Liver (tissue), 9 donors: ENCODE data around the gene ATP6V1G1. TPM values are rescaled to one million over a fixed set of nuclear protein-coding genes. Genes with fewer than 3 reads are reported as not detected.

ENCODE experiments used
- DNase-seq: peaks from one replicate; pipeline ENCODE4 v3.0.0-alpha.2; 2017; ENCODE audit warnings: low spot score
- H3K27ac ChIP-seq, 2 donors: one replicate each; pipeline ENCODE4 v1.7.0; 2013; ENCODE audit warnings: inconsistent platforms in 2 of 2, low read length in 2 of 2, control low read depth in 1 of 2, low read depth in 1 of 2, mild to moderate bottlenecking in 1 of 2
- H3K27me3 ChIP-seq, 4 donors: one replicate each; pipeline versions ENCODE4 v1.6.1 to v1.7.0; 2013; ENCODE audit warnings: low read length in 3 of 4, inconsistent platforms in 1 of 4, mild to moderate bottlenecking in 1 of 4, moderate library complexity in 1 of 4; ENCODE audit not compliant: control insufficient read depth in 4 of 4, insufficient read depth in 4 of 4
- H3K36me3 ChIP-seq, 4 donors: one replicate each; pipeline versions ENCODE4 v1.6.1 to v1.7.0; 2013; ENCODE audit warnings: low read length in 3 of 4, mild to moderate bottlenecking in 3 of 4, low read depth in 1 of 4, moderate library complexity in 1 of 4; ENCODE audit not compliant: control insufficient read depth in 4 of 4, insufficient read depth in 3 of 4
- H3K4me1 ChIP-seq, 4 donors: one replicate each; pipeline versions ENCODE4 v1.6.1 to v1.7.0; 2013; ENCODE audit warnings: low read length in 3 of 4, mild to moderate bottlenecking in 3 of 4, moderate library complexity in 1 of 4; ENCODE audit not compliant: control insufficient read depth in 4 of 4, insufficient read depth in 4 of 4
- H3K4me3 ChIP-seq, 3 donors: one replicate each; pipeline versions ENCODE4 v1.6.1 to v1.7.0; 2013; ENCODE audit warnings: low read length in 3 of 3, control low read depth in 1 of 3, low read depth in 1 of 3, mild to moderate bottlenecking in 1 of 3
- H3K9ac ChIP-seq, 2 donors: one replicate each; pipeline ENCODE4 v1.7.0; 2013; ENCODE audit warnings: low read length in 2 of 2, mild to moderate bottlenecking in 2 of 2, moderate library complexity in 2 of 2, control low read depth in 1 of 2, low read depth in 1 of 2
- H3K9me3 ChIP-seq, 4 donors: one replicate each; pipeline versions ENCODE4 v1.6.1 to v1.7.0; 2013; ENCODE audit warnings: low read length in 3 of 4; ENCODE audit not compliant: control insufficient read depth in 4 of 4
- ATF3 ChIP-seq: IDR thresholded peaks from 2 replicates; pipeline ENCODE4 v1.6.1; 2016; ENCODE audit warnings: antibody characterized with exemption
- CTCF ChIP-seq: fragments of 150-350 bp; IDR thresholded peaks from 2 replicates; pipeline ENCODE4 v1.5.1; 2017; ENCODE audit warnings: improper control_type of control experiment, low read depth, low read length; ENCODE audit not compliant: missing input control
- EGR1 ChIP-seq, 2 donors: IDR thresholded peaks; 2 replicates each; pipeline ENCODE4 v1.6.1; 2016 to 2018; ENCODE audit warnings: antibody characterized with exemption in 2 of 2, low read depth in 2 of 2
- FOXA1 ChIP-seq: IDR thresholded peaks from 2 replicates; pipeline ENCODE4 v1.6.1; 2016; ENCODE audit warnings: antibody characterized with exemption
- FOXA2 ChIP-seq: IDR thresholded peaks from 2 replicates; pipeline ENCODE4 v1.6.1; 2016; ENCODE audit warnings: antibody characterized with exemption
- GABPA ChIP-seq, 2 donors: IDR thresholded peaks in 1 of 2; conservative IDR thresholded peaks in 1 of 2; 2 replicates each; pipeline ENCODE4 v1.6.1; 2016; ENCODE audit warnings: antibody characterized with exemption in 2 of 2, mild to moderate bottlenecking in 1 of 2, moderate library complexity in 1 of 2
- HNF4A ChIP-seq, 2 donors: conservative IDR thresholded peaks; 2 replicates each; pipeline ENCODE4 v1.6.1; 2016; ENCODE audit warnings: antibody characterized with exemption in 2 of 2, mild to moderate bottlenecking in 2 of 2
- HNF4G ChIP-seq: IDR thresholded peaks from 2 replicates; pipeline ENCODE4 v1.6.1; 2016; ENCODE audit warnings: antibody characterized with exemption
- JUND ChIP-seq, 2 donors: IDR thresholded peaks; 2 replicates each; pipeline ENCODE4 v1.6.1; 2016; ENCODE audit warnings: antibody characterized with exemption in 2 of 2
- MAX ChIP-seq: IDR thresholded peaks from 2 replicates; pipeline ENCODE4 v1.6.1; 2016; ENCODE audit warnings: antibody characterized with exemption
- NR2F2 ChIP-seq: IDR thresholded peaks from 2 replicates; pipeline ENCODE4 v1.6.1; 2016; ENCODE audit warnings: antibody characterized with exemption
- RAD21 ChIP-seq, 2 donors: IDR thresholded peaks; 2 replicates each; pipeline ENCODE4 v1.6.1; 2016; ENCODE audit warnings: antibody characterized with exemption in 2 of 2, mild to moderate bottlenecking in 2 of 2
- REST ChIP-seq: IDR thresholded peaks from 2 replicates; pipeline ENCODE4 v1.6.1; 2016; ENCODE audit warnings: antibody characterized with exemption, mild to moderate bottlenecking
- RXRA ChIP-seq, 2 donors: IDR thresholded peaks; 2 replicates each; pipeline ENCODE4 v1.6.1; 2017 to 2018; ENCODE audit warnings: antibody characterized with exemption in 2 of 2, mild to moderate bottlenecking in 1 of 2
- SP1 ChIP-seq: IDR thresholded peaks from 2 replicates; pipeline ENCODE4 v1.6.1; 2018; ENCODE audit warnings: antibody characterized with exemption, mild to moderate bottlenecking
- TAF1 ChIP-seq: conservative IDR thresholded peaks from 2 replicates; pipeline ENCODE4 v1.6.1; 2016; ENCODE audit warnings: antibody characterized with exemption, mild to moderate bottlenecking
- YY1 ChIP-seq: IDR thresholded peaks from 2 replicates; pipeline ENCODE4 v1.6.1; 2016; ENCODE audit warnings: antibody characterized with exemption, mild to moderate bottlenecking
- ZBTB33 ChIP-seq: IDR thresholded peaks from 2 replicates; pipeline ENCODE4 v1.6.1; 2016; ENCODE audit warnings: antibody characterized with exemption
- WGBS: extraction: QIAGEN DNeasy Blood & Tissue Kit; methylation state at CpG from one replicate; pipeline ENCODE4 v1.1.7; 2013; 5-methylcytosine and 5-hydroxymethylcytosine counted together
- polyA plus RNA-seq, 2 donors: library from polyadenylated mRNA; stranded (reverse) in 1 of 2; unstranded in 1 of 2; fragments of 200-250 nt in 1 of 2; fragments of >200 nt in 1 of 2; fragmentation: Nextera tagmentation in 1 of 2; extraction: Ambion mirVana in 1 of 2; gene quantifications; one replicate each; pipeline versions ENCODE4 v1.2.1 to v1.2.3, GENCODE V29; 2013 to 2015
- total RNA-seq, 2 donors: library from RNA; depleted of rRNA; stranded (reverse); fragments of >200 nt; gene quantifications; one replicate each; pipeline ENCODE4 v1.2.3, GENCODE V29; 2014
- donor health status: healthy.
- donor health status: healthy.
- donor health status: healthy.
- donor health status: healthy.
- donor health status: healthy.

The ATP6V1G1 gene
- total and polyA plus RNA-seq, 4 donors = 41.4 to 152 (median 75.7) TPM

- 95% methylated on average over 4 of the region's 4 CpGs for WGBS
- DNase-seq = no peak
- TF ChIP-seq FOXA1 = no peak
- TF ChIP-seq MAX = no peak
- no peak for TF ChIP-seq JUND (IDR thresholded peaks at IDR 0.05)
- TF ChIP-seq SP1 = no peak
- TF ChIP-seq YY1 = no peak
- no peak for TF ChIP-seq FOXA2
- TF ChIP-seq ZBTB33 = no peak
- TF ChIP-seq TAF1 = no peak
- Histone ChIP-seq H3K27me3 (no peaks in the 10 kb centered on the region), H3K36me3 (peaks cover 0 to 22% (median 12%) of the 10 kb centered on the region in 4 donors), H3K9me3 (no peaks in the 10 kb centered on the region), H3K4me3 (no peak overlapping the region), H3K4me1 (no peaks in the 10 kb centered on the region), H3K9ac (no peak overlapping the region), H3K27ac (no peak overlapping the region)
Measured at GRCh38 chr9:114626415-114627020, 38.9 kb downstream of the ATP6V1G1 start.

- Histone ChIP-seq H3K4me3 (no peak overlapping the region), H3K9ac (no peak overlapping the region), H3K36me3 (peaks cover 0 to 22% (median 15%) of the 10 kb centered on the region in 4 donors), H3K27ac (no peak overlapping the region), H3K4me1 (no peaks in the 10 kb centered on the region), H3K9me3 (no peaks in the 10 kb centered on the region), H3K27me3 (no peaks in the 10 kb centered on the region)
- no peak for DNase-seq
- WGBS = 97% methylated on average over 1 of the region's 1 CpG
- TF ChIP-seq JUND (IDR thresholded peaks at IDR 0.05) = no peak
- no peak for TF ChIP-seq YY1
- no peak for TF ChIP-seq ATF3
- TF ChIP-seq TAF1 = no peak
- TF ChIP-seq HNF4A (conservative IDR thresholded peaks at IDR 0.05) = no peak
- no peak for TF ChIP-seq CTCF
- no peak for TF ChIP-seq MAX
- TF ChIP-seq EGR1 (IDR thresholded peaks at IDR 0.05; ENCODE audit: low read depth in 2 of 2) = no peak
- no peak for TF ChIP-seq GABPA (IDR thresholded peaks at IDR 0.05 in 1 of 2, conservative IDR thresholded peaks at IDR 0.05 in 1 of 2)
- TF ChIP-seq RXRA (IDR thresholded peaks at IDR 0.05) = no peak
- no peak for TF ChIP-seq RAD21 (IDR thresholded peaks at IDR 0.05)
- no peak for TF ChIP-seq HNF4G
- TF ChIP-seq FOXA2 = no peak
- no peak for TF ChIP-seq SP1
- TF ChIP-seq REST = no peak
- TF ChIP-seq NR2F2 = no peak
Measured at GRCh38 chr9:114627553-114627952, 40.0 kb downstream of the ATP6V1G1 start.
